Occipital lobe (tissue), 3 donors: ENCODE measurements around the gene PRSS33. TPM values are rescaled to one million over a fixed set of nuclear protein-coding genes. Genes with fewer than 3 reads are reported as not detected.

ENCODE experiments used
- DNase-seq: peaks from one replicate; lab custom pipeline; 2025; lab: John Stamatoyannopoulos, UW
- small RNA-seq: library from RNA; depleted of rRNA; stranded (forward); fragments of <200 nt; gene quantifications from one replicate; pipeline ENCODE3, GENCODE V24; 2014
- total RNA-seq: library from RNA; depleted of rRNA; stranded (reverse); fragments of >200 nt; gene quantifications from one replicate; pipeline ENCODE4 v1.2.3, GENCODE V29; 2014

The PRSS33 gene
- total RNA-seq, 1 donor from 2014 or later = not detected

GRCh38 chr16:2742323-2743006 lies 44.9 kb downstream of the PRSS33 start:
- no peak for DNase-seq

GRCh38 chr16:2741168-2741567 lies 46.2 kb downstream of the PRSS33 start:
- DNase-seq = no peak

GRCh38 chr16:2740476-2740875 lies 46.9 kb downstream of the PRSS33 start:
- no peak for DNase-seq

GRCh38 chr16:2739625-2740430 lies 47.5 kb downstream of the PRSS33 start:
- no peak for DNase-seq

- no peak for DNase-seq
Measured at GRCh38 chr16:2738615-2739014, 48.7 kb downstream of the PRSS33 start.

GRCh38 chr16:2737895-2738418 lies 49.4 kb downstream of the PRSS33 start:
- DNase-seq = no peak

- no peak for DNase-seq
Measured at GRCh38 chr16:2737238-2737605, 50.1 kb downstream of the PRSS33 start.

GRCh38 chr16:2736476-2737237 lies 50.7 kb downstream of the PRSS33 start:
- DNase-seq = no peak

GRCh38 chr16:2734844-2735515 lies 52.4 kb downstream of the PRSS33 start:
- DNase-seq = no peak

Small RNA genes lying within 50 kb of the gene (small RNA-seq; reads per million reads assigned to genes)
- gene SNORA3C = not detected

Other genes with a start within 250 kb of the PRSS33 start
- 30.9 TPM for gene PDPK1, start 249.5 kb downstream of the PRSS33 start, total RNA-seq
- gene KCTD5, start 105.0 kb downstream of the PRSS33 start, total RNA-seq = 20.9 TPM
- 1.6 TPM for gene PRSS27, start 67.3 kb downstream of the PRSS33 start, total RNA-seq
- gene SRRM2, start 34.9 kb downstream of the PRSS33 start, total RNA-seq = 41.0 TPM
- gene ELOB, start 10.3 kb downstream of the PRSS33 start, total RNA-seq = 84.1 TPM
- not detected for gene PRSS41, start 10.9 kb upstream of the PRSS33 start, total RNA-seq
- not detected for gene PRSS21, start 29.7 kb upstream of the PRSS33 start, total RNA-seq
- 0.47 TPM for gene ZG16B, start 42.7 kb upstream of the PRSS33 start, total RNA-seq
- not detected for gene PRSS22, start 70.6 kb upstream of the PRSS33 start, total RNA-seq
- gene FLYWCH2, start 95.7 kb upstream of the PRSS33 start, total RNA-seq = 43.8 TPM
- gene FLYWCH1, start 124.4 kb upstream of the PRSS33 start, total RNA-seq = 20.7 TPM
- gene KREMEN2, start 176.7 kb upstream of the PRSS33 start, total RNA-seq = not detected
- gene PAQR4, start 181.8 kb upstream of the PRSS33 start, total RNA-seq = 19.7 TPM
- gene PKMYT1, start 192.9 kb upstream of the PRSS33 start, total RNA-seq = 3.0 TPM
- not detected for gene CLDN9, start 225.4 kb upstream of the PRSS33 start, total RNA-seq
- gene CLDN6, start 230.6 kb upstream of the PRSS33 start, total RNA-seq = not detected
- 2.0 TPM for gene TNFRSF12A, start 232.8 kb upstream of the PRSS33 start, total RNA-seq
- 15.1 TPM for gene HCFC1R1, start 236.4 kb upstream of the PRSS33 start, total RNA-seq
- 5.8 TPM for gene THOC6, start 236.5 kb upstream of the PRSS33 start, total RNA-seq
- not detected for gene BICDL2, start 249.4 kb upstream of the PRSS33 start, total RNA-seq